IPS-15b (cell line): ENCODE measurements around the gene GDE1.

Experiments used
- H3K27me3 ChIP-seq: one replicate; pipeline ENCODE4 v1.6.1; 2013; ENCODE audit warnings: low read length; ENCODE audit not compliant: control insufficient read depth, insufficient read depth
- H3K36me3 ChIP-seq: one replicate; pipeline ENCODE4 v1.6.1; 2013; ENCODE audit warnings: low read length; ENCODE audit not compliant: control insufficient read depth, insufficient read depth
- H3K4me1 ChIP-seq: one replicate; pipeline ENCODE4 v1.6.1; 2013; ENCODE audit warnings: mild to moderate bottlenecking, low read length; ENCODE audit not compliant: control insufficient read depth, insufficient read depth
- H3K4me3 ChIP-seq: one replicate; pipeline ENCODE4 v1.5.1; 2013; ENCODE audit warnings: low read depth, low read length
- H3K9ac ChIP-seq: one replicate; pipeline ENCODE4 v1.6.1; 2013; ENCODE audit warnings: low read depth, mild to moderate bottlenecking, low read length
- H3K9me3 ChIP-seq: one replicate; pipeline ENCODE4 v1.6.1; 2013; ENCODE audit warnings: mild to moderate bottlenecking, low read length; ENCODE audit not compliant: control insufficient read depth, insufficient read depth

The GDE1 gene, protein sequence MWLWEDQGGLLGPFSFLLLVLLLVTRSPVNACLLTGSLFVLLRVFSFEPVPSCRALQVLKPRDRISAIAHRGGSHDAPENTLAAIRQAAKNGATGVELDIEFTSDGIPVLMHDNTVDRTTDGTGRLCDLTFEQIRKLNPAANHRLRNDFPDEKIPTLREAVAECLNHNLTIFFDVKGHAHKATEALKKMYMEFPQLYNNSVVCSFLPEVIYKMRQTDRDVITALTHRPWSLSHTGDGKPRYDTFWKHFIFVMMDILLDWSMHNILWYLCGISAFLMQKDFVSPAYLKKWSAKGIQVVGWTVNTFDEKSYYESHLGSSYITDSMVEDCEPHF

DNA sequence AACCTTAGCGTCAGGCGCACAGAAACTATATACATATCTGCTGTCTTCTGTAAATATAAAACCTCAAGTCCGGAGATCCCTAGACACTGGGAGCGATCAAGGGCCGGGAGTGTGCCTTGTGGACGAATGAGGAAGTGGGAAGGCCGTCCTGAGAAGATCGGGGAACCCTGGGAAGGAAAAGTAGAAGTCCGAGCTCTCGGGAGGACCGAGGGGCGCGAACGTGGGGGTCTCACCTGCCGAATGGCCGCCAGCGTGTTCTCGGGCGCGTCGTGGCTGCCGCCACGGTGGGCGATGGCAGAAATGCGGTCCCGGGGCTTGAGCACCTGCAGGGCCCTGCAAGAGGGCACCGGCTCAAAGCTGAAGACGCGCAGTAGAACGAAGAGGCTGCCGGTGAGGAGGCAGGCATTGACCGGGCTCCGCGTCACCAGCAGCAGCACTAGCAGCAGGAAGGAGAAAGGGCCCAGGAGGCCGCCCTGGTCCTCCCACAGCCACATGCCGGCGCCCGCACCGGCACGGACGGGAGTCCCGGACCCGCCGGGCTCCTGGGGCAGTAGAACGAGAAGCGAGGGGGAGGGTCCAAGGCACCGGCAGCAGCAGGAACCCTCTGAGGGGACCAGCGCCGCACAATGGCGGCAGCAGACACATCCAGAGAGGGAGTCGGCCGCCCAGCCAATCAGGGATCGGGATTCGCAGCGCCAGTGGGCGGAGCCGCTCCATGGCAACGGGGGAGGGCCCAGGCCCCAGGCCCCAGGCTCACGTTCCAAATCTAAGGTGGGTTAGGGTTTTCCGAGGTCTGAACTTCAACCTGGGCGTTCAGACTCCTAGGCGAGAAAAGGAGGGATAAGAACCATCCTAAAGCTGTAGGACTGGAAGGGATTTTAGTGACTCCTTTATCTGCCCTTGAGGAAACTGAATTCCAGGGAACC lies at the start of gene GDE1:
GDE1 (minus strand) TSS at position 628 of the 926 bp plus-strand sequence; CDS start at position 494, 134 bp downstream.
- peak within 1 kb of the TSS; percentile 87 for H3K9ac ChIP-seq
- no peaks in the 10 kb centered on the region for H3K27me3 ChIP-seq
- no peaks in the 10 kb centered on the region for H3K9me3 ChIP-seq
- H3K4me1 ChIP-seq, result peaks cover 15% of the 10 kb centered on the region
- H3K36me3 ChIP-seq, result no peaks in the 10 kb centered on the region
- peak within 1 kb of the TSS; percentile 91 for H3K4me3 ChIP-seq

DNA sequence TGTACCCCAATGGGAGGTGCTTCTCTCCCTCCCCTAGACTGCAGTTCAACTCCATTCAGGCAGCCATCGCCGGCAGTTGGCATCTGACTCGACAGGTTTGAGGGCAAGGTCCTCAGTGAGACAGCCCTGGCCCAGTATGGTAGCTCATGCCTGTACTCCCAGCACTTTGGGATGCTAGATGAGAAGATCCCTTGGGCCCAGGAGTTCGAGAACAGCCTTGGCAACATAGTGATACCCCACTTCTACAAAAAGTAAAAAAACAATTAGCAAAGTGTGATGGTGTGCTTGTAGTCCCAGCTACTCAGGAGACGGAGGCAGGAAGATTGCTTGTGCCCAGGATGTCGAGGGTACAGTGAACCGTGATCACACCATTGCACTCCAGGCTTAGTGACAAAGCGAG lies 45.7 kb upstream of the GDE1 start:
- H3K4me1 ChIP-seq, result no peaks in the 10 kb centered on the region
- no peaks in the 10 kb centered on the region for H3K27me3 ChIP-seq
- H3K36me3 ChIP-seq, result peaks cover 17% of the 10 kb centered on the region
- no peak overlapping the region for H3K4me3 ChIP-seq
- H3K9me3 ChIP-seq, result no peaks in the 10 kb centered on the region
- H3K9ac ChIP-seq, result no peak overlapping the region

DNA sequence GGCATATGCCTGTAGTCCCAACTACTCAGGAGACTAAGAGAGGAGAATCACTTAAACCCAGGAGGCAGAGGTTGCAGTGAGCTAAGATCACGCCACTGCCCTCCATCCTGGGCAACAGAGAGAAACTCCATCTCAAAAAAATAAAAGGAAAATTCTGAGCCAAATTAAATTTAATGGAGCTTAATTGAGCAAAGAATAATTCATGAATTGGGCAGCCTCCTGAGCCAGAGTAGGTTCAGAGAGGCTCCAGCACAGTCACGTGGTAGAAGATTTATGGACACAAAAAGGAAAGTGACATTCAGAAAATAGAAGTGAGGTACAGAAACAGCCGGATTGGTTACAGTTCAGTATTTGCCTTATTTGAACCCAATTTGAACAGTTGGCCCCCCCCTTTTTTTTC lies 44.5 kb upstream of the GDE1 start:
- Histone ChIP-seq H3K36me3 (peaks cover 15% of the 10 kb centered on the region), H3K9me3 (no peaks in the 10 kb centered on the region)

DNA sequence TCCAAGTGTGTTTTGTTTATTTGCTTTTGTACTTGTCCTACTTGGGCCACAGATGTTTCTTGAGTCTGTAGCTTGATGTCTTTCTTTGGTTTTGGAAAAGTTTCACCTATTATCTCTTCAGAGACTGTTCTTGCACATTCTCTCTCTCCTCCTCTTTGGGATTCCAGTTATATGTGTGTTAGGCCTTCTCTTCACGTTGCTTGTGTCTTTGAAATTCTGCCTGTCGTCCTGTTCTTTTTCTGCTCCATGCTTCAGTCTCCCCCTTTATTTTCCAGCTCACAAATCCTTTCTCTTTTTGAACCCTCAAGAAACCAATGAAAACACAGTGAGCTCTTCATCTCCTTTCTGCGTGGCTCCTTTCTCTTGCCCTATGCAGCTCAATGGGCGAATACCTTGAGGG lies 41.5 kb upstream of the GDE1 start:
- Histone ChIP-seq H3K4me1 (no peaks in the 10 kb centered on the region), H3K36me3 (peaks cover 10% of the 10 kb centered on the region), H3K27me3 (no peaks in the 10 kb centered on the region), H3K4me3 (no peak overlapping the region), H3K9ac (no peak overlapping the region), H3K9me3 (no peaks in the 10 kb centered on the region)

More for the DNA sequence above, 44.5 kb upstream of the GDE1 start:
- Histone ChIP-seq H3K4me3 (no peak overlapping the region), H3K27me3 (no peaks in the 10 kb centered on the region), H3K4me1 (no peaks in the 10 kb centered on the region), H3K9ac (no peak overlapping the region)

DNA sequence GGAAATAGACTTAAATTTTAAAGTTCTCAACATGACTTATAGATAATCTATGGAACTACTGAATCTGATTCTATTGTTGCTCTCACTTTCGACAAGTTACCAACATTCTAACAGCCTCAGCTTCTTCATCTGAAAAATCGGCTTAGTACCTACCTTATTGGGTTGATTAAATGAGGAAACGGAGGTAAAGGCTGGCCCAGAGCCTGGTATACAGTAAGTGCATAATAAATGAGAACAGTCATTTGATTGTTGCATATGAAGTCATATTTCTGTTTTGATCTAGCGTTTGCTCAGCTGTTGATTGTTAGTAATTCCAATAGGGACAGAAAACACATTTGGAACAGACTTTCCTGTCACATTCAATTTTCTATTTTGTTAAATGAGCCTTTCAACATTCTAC lies 38.2 kb upstream of the GDE1 start:
- H3K27me3 ChIP-seq, result no peaks in the 10 kb centered on the region
- peaks cover 5% of the 10 kb centered on the region for H3K36me3 ChIP-seq
- no peak overlapping the region for H3K9ac ChIP-seq
- no peaks in the 10 kb centered on the region for H3K4me1 ChIP-seq
- H3K9me3 ChIP-seq, result no peaks in the 10 kb centered on the region
- no peak overlapping the region for H3K4me3 ChIP-seq

DNA sequence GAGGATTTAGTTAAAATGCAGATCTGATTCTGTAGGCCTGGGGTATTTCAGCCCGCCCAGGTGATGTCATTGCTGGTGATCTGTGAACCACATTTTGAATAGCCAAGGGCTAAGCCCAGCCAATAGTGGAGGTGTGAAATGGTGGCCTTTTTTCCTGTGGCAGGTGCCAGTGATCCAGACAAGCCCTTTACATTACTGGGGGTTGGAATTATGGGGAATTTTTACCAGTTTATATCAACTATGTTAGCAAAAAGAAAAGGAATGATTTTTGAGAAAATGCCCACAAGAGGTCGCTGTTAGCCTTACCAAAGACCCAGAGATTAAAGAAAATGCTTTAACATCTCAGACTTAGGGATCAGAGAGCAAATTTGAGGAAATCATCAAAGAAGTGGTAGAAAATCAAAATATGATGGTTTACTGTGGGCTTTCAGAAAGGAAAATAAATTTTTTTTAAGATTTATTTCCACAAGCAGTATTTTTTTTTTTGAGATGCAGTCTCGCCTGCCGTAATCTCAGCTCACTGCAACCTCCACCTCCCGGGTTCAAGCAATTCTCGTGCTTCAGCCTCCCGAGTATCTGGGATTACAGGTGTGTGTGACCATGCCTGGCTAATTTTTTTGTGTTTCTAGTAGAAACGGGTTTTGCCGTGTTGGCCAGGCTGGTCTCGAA lies 37.5 kb upstream of the GDE1 start:
- H3K27me3 ChIP-seq, result no peaks in the 10 kb centered on the region
- no peaks in the 10 kb centered on the region for H3K4me1 ChIP-seq
- no peak overlapping the region for H3K4me3 ChIP-seq
- H3K36me3 ChIP-seq, result no peaks in the 10 kb centered on the region
- no peaks in the 10 kb centered on the region for H3K9me3 ChIP-seq
- no peak overlapping the region for H3K9ac ChIP-seq

DNA sequence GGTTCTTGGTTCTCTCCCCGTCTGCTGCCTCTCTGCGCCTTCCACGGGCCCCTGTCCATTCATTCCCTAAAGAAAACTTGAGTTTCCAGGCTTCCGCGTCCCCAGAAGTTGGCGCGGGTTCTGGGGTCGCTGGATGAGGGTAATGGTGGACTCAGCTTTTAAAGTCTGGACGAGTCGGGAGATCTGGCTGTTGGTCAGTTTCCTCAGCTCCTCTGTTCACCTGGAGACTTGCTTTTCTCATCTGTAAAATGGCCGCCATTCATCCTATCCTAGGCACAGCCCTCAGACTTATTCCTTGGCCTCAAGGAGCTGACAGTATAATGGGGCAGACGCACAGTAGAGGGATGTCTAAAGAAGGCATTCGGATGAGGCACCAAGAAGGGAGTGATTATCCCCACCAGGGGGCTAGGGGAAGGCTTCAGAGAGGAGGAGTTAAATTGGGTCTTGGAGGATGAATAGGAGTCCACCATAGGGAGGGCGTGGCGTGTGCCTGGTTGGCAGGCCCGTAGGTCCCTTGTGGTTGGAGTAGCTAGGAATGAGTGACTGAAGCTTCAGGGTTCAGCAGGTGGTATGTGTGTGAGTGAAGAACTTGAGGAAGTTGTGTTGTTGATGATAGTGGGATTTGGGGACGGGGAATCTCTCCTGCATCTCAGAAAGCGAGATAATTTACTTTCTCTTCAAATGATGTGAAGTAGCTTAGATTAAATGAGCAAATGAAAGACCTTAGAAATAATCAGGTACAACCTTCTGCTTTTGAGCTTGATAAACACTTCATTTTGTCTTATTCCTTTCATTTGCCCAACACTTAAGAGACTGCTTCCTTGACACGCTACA lies 34.3 kb upstream of the GDE1 start:
- peak overlapping the region; percentile 95 for H3K9ac ChIP-seq
- no peaks in the 10 kb centered on the region for H3K9me3 ChIP-seq
- no peaks in the 10 kb centered on the region for H3K4me1 ChIP-seq
- H3K4me3 ChIP-seq, result peak overlapping the region; percentile 83
- no peaks in the 10 kb centered on the region for H3K27me3 ChIP-seq
- no peaks in the 10 kb centered on the region for H3K36me3 ChIP-seq

DNA sequence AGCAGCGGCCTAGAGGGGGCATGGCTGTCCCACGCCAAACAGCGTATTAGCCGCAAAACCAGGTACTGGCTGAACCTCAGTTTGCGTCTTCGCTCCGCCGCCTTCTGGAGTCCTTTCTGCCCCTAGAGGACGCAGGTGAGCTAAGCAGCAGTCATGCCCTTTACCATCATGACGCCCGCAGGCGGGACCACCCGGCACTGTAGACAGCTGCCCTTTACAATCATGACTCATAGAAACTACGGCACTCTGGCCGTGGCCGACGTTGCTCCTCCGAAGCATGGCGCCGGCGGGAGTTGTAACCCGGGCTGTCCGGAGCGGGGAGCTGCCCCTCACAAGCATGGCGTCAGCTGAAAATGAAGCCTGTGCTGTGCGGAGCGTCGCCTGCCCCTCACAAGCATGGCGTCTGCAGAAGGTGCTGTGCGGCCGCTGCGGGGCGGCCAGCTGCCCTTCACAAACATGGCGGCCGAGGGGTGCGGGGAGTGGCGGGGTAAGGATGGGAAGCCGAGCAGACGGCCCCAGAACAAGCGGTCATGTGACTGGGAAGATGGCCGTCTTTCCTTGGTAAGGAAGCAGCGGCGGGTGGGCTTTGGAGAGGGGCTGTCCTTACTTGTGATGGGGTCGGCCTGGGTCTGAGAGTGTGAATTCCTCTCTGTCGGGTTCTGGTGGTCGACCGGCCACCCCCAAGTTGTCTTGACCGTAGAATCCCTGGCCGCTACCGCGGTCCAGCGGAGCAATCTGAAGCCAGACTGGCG lies 33.5 kb upstream of the GDE1 start, which contains the start of gene VPS35L:
VPS35L (plus strand) TSS at position 518 of the 752 bp plus-strand sequence; CDS start at position 545, 27 bp downstream.
- Histone ChIP-seq H3K36me3 (no peaks in the 10 kb centered on the region), H3K9ac (peak within 1 kb of the TSS; percentile 95), H3K4me3 (peak within 1 kb of the TSS; percentile 83)

DNA sequence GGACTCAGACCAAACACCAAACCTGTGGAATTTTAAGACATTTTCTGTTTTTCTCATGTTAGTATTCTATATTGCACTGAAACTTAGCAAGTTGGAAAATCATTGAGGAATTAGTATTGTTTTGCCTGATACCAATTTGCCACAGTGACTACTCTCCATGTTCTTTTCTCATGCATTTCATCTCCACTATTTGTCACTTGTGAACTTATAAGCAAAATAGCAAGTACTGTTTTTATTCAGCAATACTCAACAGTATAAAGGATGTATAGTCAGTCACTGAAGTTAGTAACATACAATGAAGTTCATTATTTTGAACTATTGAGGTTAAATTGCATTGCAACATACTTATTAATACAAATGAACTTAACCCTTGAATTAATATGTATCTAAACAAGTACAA lies 27.8 kb upstream of the GDE1 start:
- H3K9ac ChIP-seq, result no peak overlapping the region
- no peak overlapping the region for H3K4me3 ChIP-seq
- no peaks in the 10 kb centered on the region for H3K4me1 ChIP-seq
- no peaks in the 10 kb centered on the region for H3K36me3 ChIP-seq
- no peaks in the 10 kb centered on the region for H3K27me3 ChIP-seq
- no peaks in the 10 kb centered on the region for H3K9me3 ChIP-seq

More for the DNA sequence above, 33.5 kb upstream of the GDE1 start, which contains the start of gene VPS35L:
- no peaks in the 10 kb centered on the region for H3K4me1 ChIP-seq
- H3K9me3 ChIP-seq, result no peaks in the 10 kb centered on the region
- no peaks in the 10 kb centered on the region for H3K27me3 ChIP-seq

DNA sequence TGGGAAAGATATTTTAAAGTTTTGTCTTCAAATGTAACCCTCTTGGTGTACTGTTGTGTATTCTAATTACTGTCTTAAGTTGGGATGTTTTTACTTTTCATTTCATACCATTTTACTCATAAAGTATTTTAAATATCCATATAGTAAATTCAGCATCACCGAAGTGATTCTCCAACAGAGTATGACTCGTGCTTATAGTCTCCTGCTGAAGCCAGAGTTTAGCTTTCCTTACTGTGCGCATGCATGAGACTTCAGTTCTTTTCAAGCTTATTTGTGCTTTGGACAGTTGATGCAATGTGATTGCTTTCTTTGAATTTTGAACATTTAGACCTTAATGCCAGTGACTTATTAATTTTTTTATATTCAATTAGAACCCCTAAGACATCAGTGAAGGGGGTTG lies 26.2 kb upstream of the GDE1 start:
- Histone ChIP-seq H3K4me1 (no peaks in the 10 kb centered on the region), H3K27me3 (no peaks in the 10 kb centered on the region), H3K4me3 (no peak overlapping the region), H3K9me3 (no peaks in the 10 kb centered on the region), H3K9ac (no peak overlapping the region), H3K36me3 (no peaks in the 10 kb centered on the region)
